Activated CD8-positive, alpha-beta memory T cell treated with anti-CD3 and anti-CD28 coated beads, Interleukin-2, amount 50 U/mL, for 1 hour (primary cell): ENCODE measurements around the gene ANKS1A.
A peak's percentile ranks its signal among the peaks of the same experiment; 100 is the strongest.

Experiments used
- DNase-seq: peaks from one replicate; pipeline ENCODE4 v3.0.0-alpha.2; 2020; ENCODE audit errors: extremely low read depth

ANKS1A gene

GRCh38 chr6:34959224-34959623, 70.2 kb downstream of the ANKS1A start:
- DNase-seq: no peak

GRCh38 chr6:34961082-34961481, 72.0 kb downstream of the ANKS1A start:
- DNase-seq: no peak

DNA sequence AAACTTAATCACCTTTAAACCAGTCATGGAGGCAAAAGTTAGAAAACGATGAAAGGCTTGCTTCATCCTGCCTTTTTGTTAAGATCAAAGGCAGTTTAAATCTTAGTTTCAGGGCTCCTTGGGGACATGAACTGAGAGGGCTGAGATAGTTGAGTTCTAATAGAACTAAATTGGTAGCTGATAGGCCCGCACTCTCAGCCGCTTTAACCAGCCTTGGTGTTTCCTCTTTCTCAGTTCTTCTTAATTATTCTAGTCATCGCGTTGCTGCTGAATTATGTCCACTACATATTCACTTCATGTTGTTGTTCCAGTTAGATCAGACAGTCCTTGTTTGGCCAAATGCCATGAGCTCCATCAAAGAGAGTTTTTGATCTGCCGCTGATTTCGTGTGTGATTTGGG, 72.5 kb downstream of the ANKS1A start:
- no peak for DNase-seq

DNA sequence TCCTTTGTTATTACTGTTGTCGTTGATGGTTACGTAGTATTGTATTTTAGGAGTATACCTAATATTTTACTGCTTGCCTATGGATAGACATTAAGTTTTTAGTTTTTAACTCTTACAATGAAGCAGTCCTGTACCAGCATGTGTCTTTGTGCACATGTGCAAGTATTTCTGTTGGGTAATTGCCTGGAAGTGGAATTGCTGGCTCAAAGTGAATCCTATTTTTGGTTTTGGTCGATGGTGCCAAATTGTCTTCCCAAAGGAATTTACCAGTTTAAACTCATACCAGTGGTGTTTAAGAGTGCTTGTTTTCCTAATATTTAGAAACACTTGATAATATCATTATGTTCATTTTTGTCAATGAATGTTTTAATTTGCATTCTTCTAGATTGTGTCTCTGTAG, 75.5 kb downstream of the ANKS1A start:
- DNase-seq: no peak

GRCh38 chr6:34967461-34967860, 78.4 kb downstream of the ANKS1A start:
- no peak for DNase-seq

DNA sequence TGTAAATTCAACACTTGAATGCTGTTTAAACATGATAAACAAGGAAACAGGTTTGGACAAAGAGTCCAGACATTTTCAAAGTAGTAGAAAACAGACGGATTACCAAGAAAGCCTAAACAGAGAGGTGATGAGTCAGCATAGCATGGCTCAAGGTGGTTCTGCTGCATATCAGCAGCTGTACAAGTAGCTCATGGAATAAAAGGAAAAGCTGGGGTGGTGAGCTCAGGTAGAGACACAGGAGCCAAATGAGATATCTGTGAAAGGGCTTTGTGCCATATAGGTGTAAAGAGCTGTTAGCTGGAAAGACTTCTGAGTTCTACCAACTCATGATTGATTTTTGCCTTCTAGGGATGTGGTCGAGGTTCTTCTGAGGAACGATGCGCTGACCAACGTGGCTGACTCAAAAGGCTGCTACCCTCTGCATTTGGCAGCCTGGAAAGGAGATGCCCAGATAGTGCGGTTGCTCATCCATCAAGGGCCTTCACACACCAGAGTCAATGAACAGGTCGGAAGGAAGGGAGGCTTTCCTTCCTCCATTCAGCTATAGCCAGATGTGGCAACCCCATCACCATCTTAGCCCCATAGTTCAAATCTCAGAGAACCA, 80.7 kb downstream of the ANKS1A start:
- DNase-seq: no peak

GRCh38 chr6:34970488-34970887, 81.4 kb downstream of the ANKS1A start:
- DNase-seq: no peak

DNA sequence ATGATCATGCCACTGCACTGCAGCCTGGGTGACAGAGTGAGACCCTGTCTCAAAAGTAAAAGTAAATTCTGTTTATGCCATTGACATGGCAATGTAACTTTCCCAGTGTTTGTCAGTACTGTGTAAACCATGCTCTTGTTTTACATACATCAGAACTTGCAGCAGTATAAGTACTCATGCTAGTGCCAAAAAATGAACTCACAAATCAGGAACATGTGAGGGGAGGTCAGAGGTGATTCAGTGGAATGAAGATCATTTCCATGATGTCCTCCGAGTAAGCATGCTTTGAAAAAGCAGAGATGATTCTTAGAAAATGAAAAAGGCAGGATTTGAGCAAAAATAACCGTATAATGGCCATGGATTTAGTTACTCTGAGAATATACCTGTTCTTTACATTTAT, 81.9 kb downstream of the ANKS1A start:
- DNase-seq: no peak

- DNase-seq: no peak
Measured at GRCh38 chr6:34973547-34974248, 84.6 kb downstream of the ANKS1A start.

DNA sequence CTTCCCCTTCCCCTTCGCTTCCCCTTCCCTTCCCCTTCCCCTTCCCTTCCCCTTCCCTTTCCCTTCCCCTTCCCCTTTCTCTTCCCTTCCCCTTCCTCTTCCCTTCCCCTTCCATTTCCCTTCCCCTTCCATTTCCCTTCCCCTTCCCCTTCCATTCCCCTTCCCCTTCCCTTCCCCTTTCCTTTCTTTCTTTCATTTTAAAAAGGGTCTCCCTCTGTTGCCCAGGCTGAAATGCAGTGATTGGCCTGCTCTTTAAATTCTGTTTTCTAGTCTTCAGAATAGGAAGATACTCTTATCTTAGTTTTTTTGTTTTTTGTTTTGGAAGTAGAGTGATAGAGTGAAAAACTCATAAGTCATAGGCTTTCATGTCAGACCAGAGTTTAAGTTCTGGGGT, 85.2 kb downstream of the ANKS1A start:
- no peak for DNase-seq

GRCh38 chr6:34976239-34976638, 87.2 kb downstream of the ANKS1A start:
- no peak for DNase-seq

- no peak for DNase-seq
Measured at GRCh38 chr6:34979218-34979617, 90.2 kb downstream of the ANKS1A start.

DNA sequence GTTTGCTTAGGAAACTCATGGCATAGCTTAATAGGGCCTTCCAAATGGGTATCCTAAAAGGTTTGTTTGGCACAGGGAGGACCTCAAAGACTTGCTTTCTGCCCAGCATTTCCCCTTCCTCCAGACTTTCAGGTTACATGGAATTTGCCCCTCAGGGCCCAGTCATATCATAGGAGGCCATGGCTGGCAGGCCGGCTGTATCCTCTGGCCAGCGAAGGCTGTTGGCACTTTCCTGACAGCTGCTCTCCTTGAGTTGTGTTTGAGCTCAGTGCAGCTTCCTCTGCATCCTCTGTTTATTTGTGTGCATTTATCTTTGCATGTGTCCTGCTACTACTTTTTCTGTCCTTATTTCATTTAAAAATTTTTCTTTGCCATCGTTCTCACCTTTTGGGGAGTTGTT, 90.9 kb downstream of the ANKS1A start:
- no peak for DNase-seq

GRCh38 chr6:34981366-34981765, 92.3 kb downstream of the ANKS1A start:
- DNase-seq: no peak

DNA sequence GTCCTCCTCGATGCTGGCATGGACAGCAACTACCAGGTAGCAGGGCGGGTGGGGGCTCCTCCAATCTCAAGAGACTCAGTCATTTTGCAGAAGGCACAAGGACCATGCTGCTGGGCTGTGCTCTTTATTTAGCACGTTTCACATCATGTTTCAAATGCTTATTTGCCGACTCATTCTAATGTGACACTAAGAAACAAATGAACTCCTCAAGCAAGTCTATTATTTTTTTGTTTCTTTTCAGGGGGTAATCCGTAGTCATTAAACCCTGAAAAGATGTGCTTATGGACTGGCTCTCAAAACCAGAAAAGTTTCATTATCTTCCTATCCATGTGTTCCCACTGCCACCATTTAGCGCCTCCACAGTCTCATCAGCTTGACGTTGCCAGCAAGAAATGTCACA, 92.9 kb downstream of the ANKS1A start:
- no peak for DNase-seq

GRCh38 chr6:34982424-34982852, 93.4 kb downstream of the ANKS1A start:
- DNase-seq: no peak

DNA sequence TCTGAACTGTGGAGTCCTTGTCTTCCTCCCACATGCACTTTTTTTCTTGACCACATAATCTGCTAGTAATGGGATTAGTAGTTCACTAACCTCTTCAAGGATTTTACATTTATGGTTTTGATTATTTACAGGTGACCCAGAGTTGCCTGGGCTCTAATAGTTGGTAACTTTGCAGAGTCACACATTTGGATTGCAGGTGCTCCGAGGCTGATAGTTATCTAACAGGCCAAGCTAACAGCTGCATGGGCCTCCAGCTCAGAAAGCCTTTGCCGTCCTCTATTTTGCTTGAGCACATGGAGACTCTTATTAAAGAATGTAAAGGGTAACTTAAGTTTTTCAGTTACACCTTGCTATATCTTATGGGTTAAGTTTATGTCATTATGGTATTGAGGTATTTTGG, 95.4 kb downstream of the ANKS1A start:
- no peak for DNase-seq

GRCh38 chr6:34985236-34985635, 96.2 kb downstream of the ANKS1A start:
- DNase-seq: no peak

DNA sequence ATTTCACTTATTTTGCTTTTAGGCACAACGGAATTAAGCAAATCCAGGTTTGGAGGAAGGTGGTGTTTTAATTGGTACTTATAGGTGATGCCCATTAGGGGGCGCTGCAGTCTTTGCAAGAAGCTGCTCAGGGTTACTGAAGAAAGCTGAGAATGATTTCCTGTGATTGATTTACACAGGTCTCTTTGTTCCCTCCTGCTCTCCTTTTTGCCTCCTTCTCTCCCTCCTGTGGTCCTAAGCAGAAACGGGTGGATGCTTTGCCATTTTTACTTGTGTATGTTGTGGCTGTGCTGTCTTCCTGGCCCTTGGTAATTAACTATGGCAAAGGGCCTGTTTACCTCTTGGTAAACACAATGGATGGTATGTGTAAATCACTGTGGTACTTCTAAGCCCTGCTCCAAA, 97.8 kb downstream of the ANKS1A start:
- DNase-seq: peak; percentile 22

- DNase-seq: no peak
Measured at GRCh38 chr6:34987506-34987905, 98.5 kb downstream of the ANKS1A start.

GRCh38 chr6:34990971-34991560, 102.0 kb downstream of the ANKS1A start:
- DNase-seq: no peak

DNA sequence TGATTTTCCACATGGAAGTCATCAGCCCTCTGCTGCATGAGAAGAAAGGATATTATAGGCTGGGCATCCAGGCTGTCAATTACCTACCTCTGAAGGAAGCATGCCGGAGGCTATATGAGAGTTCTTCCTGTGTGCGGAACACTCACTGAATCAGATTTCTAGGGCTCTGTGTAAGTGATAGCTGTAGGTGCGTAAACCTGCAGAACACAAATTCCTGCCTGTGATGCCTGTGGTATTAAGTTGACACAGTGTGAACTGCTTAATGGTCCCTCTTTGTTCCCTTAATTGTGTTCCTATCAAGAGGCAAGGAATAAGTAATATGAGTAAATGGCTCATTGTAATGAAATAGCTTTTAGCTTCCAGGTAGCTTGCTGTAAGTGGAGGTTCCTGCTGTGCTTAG, 103.3 kb downstream of the ANKS1A start:
- DNase-seq: no peak

DNA sequence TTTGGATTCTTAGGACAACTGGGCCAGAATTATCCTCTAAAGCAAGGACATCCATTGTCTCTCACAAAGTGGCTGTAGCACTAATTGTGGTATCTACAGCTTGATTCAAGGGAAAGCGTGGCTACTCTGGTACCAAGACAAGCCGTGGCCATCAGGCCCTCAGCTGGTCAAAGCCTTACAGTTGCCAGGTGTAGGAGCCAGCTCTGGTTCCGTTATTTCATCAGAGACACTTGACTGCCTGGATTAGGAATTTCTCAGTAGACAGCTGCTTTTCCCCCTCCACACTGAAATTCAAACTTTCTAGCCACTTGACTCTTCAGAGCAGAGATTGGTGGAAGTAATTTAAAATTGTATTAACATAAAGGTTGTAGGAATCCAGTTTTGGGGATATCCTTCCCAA, 104.2 kb downstream of the ANKS1A start:
- DNase-seq: no peak
